ENCODE results near the gene RNASEH2A. TPM values are rescaled to one million over a fixed set of nuclear protein-coding genes. Genes with fewer than 3 reads are reported as not detected.

The RNASEH2A gene
- 34.2 and 53.0 TPM in 2 replicates for total RNA-seq

GRCh38 chr19:12806242-12807081, at the start of gene RNASEH2A:
Gene RNASEH2A, plus strand, starts transcription at chr19:12806584. Its CDS starts 90 bp downstream, at chr19:12806674.

DNA sequence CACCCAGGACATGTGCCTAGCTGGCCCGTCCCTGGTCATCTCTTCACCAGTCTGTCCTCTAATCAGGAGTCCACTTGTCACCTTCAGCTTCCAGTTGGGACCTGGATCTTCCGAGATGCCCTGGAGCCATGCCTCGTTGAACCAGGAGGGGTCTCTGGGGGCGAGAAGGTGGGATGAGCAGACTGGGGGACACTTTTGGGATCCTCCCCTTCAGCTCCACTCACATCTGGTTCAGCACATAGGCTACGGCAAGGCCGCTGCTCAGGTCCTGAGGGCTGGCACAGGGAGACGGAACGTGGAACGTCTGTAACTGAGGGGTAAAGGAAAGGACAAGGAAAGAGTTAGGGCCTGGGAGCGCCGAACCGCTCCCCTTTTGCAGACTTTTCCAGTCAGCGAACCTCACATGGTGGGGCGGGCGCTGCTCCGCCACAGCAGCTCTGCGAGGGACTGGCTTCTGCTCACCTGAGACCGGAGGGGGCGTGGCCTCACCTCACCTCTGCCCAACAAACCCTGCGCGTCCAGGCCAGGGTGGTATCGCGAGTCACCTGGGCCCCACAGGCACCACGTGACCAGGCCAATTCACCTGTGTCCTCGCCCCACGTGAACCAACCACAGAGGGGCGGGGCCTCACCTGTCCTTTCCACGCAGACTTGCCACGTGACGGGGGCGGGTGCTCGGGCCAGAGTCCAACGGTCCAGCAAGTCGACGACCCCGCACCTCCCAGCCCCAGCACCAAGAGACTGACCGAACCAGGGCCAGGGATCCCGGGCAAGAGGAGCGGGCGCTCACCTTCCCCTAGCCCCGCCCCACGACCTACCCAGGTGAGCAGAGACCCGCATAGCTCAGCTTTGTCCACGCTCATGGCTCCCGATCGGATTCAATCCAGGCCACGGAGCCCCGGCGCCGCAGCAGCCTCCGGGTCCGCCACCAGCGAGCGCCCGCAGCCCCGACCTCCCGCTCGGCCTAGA, 31.5 kb upstream of the RNASEH2A start, which contains the start of gene HOOK2:
HOOK2 (minus strand) TSS at position 965 of the 968 bp plus-strand sequence; CDS start at position 862, 103 bp downstream.

DNA sequence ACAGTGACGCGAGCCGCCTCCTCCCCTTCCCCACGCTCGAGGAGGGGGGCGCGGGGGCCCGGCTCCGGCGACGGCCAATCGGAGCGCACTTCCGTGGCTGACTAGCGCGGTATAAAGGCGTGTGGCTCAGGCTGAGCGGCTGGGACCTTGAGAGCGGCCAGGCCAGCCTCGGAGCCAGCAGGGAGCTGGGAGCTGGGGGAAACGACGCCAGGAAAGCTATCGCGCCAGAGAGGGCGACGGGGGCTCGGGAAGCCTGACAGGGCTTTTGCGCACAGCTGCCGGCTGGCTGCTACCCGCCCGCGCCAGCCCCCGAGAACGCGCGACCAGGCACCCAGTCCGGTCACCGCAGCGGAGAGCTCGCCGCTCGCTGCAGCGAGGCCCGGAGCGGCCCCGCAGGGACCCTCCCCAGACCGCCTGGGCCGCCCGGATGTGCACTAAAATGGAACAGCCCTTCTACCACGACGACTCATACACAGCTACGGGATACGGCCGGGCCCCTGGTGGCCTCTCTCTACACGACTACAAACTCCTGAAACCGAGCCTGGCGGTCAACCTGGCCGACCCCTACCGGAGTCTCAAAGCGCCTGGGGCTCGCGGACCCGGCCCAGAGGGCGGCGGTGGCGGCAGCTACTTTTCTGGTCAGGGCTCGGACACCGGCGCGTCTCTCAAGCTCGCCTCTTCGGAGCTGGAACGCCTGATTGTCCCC, 14.9 kb upstream of the RNASEH2A start, which contains the start of gene JUNB:
JUNB (plus strand) TSS at position 142 of the 706 bp plus-strand sequence; CDS start at position 428, 286 bp downstream.

DNA sequence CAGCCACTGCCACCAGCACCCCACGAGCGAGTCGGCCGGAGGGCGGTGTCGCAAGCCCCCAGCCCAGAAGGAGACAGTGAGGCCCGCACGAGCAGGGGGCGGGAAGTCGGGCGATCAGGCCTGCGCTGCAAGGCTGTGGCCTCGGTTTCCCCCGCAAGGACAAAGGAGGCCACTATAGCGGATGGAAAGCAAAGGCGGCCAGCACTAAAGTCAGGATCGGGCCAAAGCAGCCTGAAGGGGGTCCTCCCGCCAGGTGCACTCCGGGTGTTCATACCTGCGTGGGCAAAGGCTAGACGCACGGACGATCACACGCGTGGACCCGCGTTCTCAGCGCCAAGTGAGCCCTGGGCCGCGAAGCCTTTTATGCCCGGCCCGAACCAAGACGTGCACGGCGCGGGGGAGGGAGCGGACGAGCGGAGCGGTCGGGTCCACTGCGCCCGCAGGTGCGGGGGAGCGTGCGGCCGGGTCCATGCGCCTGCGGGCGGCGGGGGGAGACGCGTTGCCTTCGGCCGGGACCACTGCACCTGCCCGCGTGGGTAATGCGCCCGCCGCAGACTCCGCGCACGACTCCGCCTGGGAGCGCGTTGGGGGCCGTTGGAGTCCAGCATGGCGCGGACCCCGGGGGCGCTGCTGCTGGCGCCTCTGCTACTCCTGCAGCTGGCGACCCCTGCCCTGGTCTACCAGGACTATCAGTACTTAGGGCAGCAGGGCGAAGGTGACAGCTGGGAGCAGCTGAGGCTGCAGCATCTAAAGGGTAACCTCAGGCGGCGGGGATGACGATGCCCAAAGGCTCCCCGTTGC, 4.7 kb upstream of the RNASEH2A start, which contains the start of the genes PRDX2 and THSD8:
PRDX2 (minus strand) TSS at position 335 of the 801 bp plus-strand sequence. CDS start 539 bp downstream, outside the sequence.
THSD8 (plus strand) TSS at position 604 of the 801 bp plus-strand sequence; CDS start at position 607, 3 bp downstream.

GRCh38 chr19:12834566-12834943, 28.2 kb downstream of the RNASEH2A start, which contains the start of gene RTBDN:
Gene RTBDN, minus strand, starts transcription at chr19:12834579. Its CDS starts 4,600 bp downstream, at chr19:12829979.

GRCh38 chr19:12838182-12838885, 31.9 kb downstream of the RNASEH2A start, which contains the start of gene MAST1:
Gene MAST1, plus strand, starts transcription at chr19:12838515. Its CDS starts 58 bp downstream, at chr19:12838573.

Other genes starting within 250 kb of the RNASEH2A start
- gene ZNF490, start 195.8 kb upstream of the RNASEH2A start, total RNA-seq, result 2.3 and 6.4 TPM in 2 replicates
- gene ZNF791, start 195.7 kb upstream of the RNASEH2A start, total RNA-seq, result 5.2 and 9.7 TPM in 2 replicates
- gene MAN2B1, start 139.8 kb upstream of the RNASEH2A start, total RNA-seq, result 56.2 and 63.1 TPM in 2 replicates
- 5.3 and 15.0 TPM in 2 replicates for gene WDR83, start 139.8 kb upstream of the RNASEH2A start, total RNA-seq
- gene DHPS, start 124.7 kb upstream of the RNASEH2A start, total RNA-seq, result 65.9 and 89.4 TPM in 2 replicates
- not detected in 2 replicates for gene GNG14, start 118.6 kb upstream of the RNASEH2A start, total RNA-seq
- gene FBXW9, start 110.0 kb upstream of the RNASEH2A start, total RNA-seq, result 14.7 and 16.5 TPM in 2 replicates
- 14.7 and 26.2 TPM in 2 replicates for gene TNPO2, start 82.7 kb upstream of the RNASEH2A start, total RNA-seq
- gene TRIR, start 71.9 kb upstream of the RNASEH2A start, total RNA-seq, result 283 and 329 TPM in 2 replicates
- 142 and 166 TPM in 2 replicates for gene GET3, start 69.1 kb upstream of the RNASEH2A start, total RNA-seq
- gene BEST2, start 54.8 kb upstream of the RNASEH2A start, total RNA-seq, result not detected in 2 replicates
- gene HOOK2, start 31.0 kb upstream of the RNASEH2A start, total RNA-seq, result 5.8 and 11.9 TPM in 2 replicates
- 102 and 121 TPM in 2 replicates for gene JUNB, start 15.1 kb upstream of the RNASEH2A start, total RNA-seq
- 379 and 428 TPM in 2 replicates for gene PRDX2, start 4.8 kb upstream of the RNASEH2A start, total RNA-seq
- not detected in 2 replicates for gene THSD8, start 4.5 kb upstream of the RNASEH2A start, total RNA-seq
- not detected in 2 replicates for gene RTBDN, start 28.0 kb downstream of the RNASEH2A start, total RNA-seq
- 1.2 and 1.4 TPM in 2 replicates for gene MAST1, start 31.9 kb downstream of the RNASEH2A start, total RNA-seq
- gene DNASE2, start 74.9 kb downstream of the RNASEH2A start, total RNA-seq, result 32.3 and 41.8 TPM in 2 replicates
- not detected in 2 replicates for gene KLF1, start 80.6 kb downstream of the RNASEH2A start, total RNA-seq
- gene GCDH, start 84.6 kb downstream of the RNASEH2A start, total RNA-seq, result 50.3 and 51.9 TPM in 2 replicates
- not detected in 2 replicates for gene SYCE2, start 112.7 kb downstream of the RNASEH2A start, total RNA-seq
- gene FARSA, start 127.1 kb downstream of the RNASEH2A start, total RNA-seq, result 58.3 and 76.7 TPM in 2 replicates
- gene CALR, start 132.0 kb downstream of the RNASEH2A start, total RNA-seq, result 1,851 and 1,968 TPM in 2 replicates
- 136 and 150 TPM in 2 replicates for gene RAD23A, start 139.3 kb downstream of the RNASEH2A start, total RNA-seq
- gene GADD45GIP1, start 150.6 kb downstream of the RNASEH2A start, total RNA-seq, result 49.1 and 63.7 TPM in 2 replicates
- gene DAND5, start 163.0 kb downstream of the RNASEH2A start, total RNA-seq, result not detected in 2 replicates
- 47.6 and 49.4 TPM in 2 replicates for gene NFIX, start 188.9 kb downstream of the RNASEH2A start, total RNA-seq